Measurements from ENCODE around the gene CC2D2A. TPM values are rescaled to one million over a fixed set of nuclear protein-coding genes. Genes with fewer than 3 reads are reported as not detected.

CC2D2A gene
- total and polyA plus RNA-seq, 10 donors: 2.6 to 16.6 (median 6.9) TPM

GRCh38 chr4:15562114-15562513 is 92.4 kb downstream of the CC2D2A start:
- Histone ChIP-seq H3K4me1 (no peaks in the 10 kb centered on the region), H3K36me3 (peaks cover 0 to 73% (median 16%) of the 10 kb centered on the region in 6 donors), H3K27ac (no peak overlapping the region), H3K4me3 (no peak overlapping the region), H3K27me3 (replicated peaks in 1 of 7) (no peaks in the 10 kb centered on the region), H3K9me3 (no peaks in the 10 kb centered on the region)
- no peak for DNase-seq
- TF ChIP-seq CTCF (IDR thresholded peaks at IDR 0.05 in 8 of 11, conservative IDR thresholded peaks at IDR 0.05 in 3 of 11): no peak
- intact Hi-C loops (cut with DNase I; ENCODE audit: low total_unique reads): no loop called here
- WGBS, 5 donors: 73 to 78% (median 75%) methylated on average over 3 of the region's 3 CpGs

- no peak for DNase-seq
- no peak for TF ChIP-seq POLR2AphosphoS5 (IDR thresholded peaks at IDR 0.05)
- TF ChIP-seq POLR2A (IDR thresholded peaks at IDR 0.05): no peak
- TF ChIP-seq CTCF (IDR thresholded peaks at IDR 0.05 in 8 of 11, conservative IDR thresholded peaks at IDR 0.05 in 3 of 11): no peak
- no peak overlapping the region for H3K27ac ChIP-seq
- no peaks in the 10 kb centered on the region for H3K27me3 ChIP-seq (replicated peaks in 1 of 7)
- H3K9me3 ChIP-seq: no peaks in the 10 kb centered on the region
- H3K4me3 ChIP-seq: no peak overlapping the region
- intact Hi-C loops (cut with DNase I; ENCODE audit: low total_unique reads): no loop called here
- H3K36me3 ChIP-seq: peaks cover 0 to 78% (median 19%) of the 10 kb centered on the region in 6 donors
- H3K4me1 ChIP-seq: no peaks in the 10 kb centered on the region
Observed at GRCh38 chr4:15562623-15563022, 92.9 kb downstream of the CC2D2A start.

GRCh38 chr4:15563871-15564270 is 94.2 kb downstream of the CC2D2A start:
- Histone ChIP-seq H3K36me3 (peaks cover 0 to 81% (median 23%) of the 10 kb centered on the region in 6 donors), H3K27me3 (replicated peaks in 1 of 7) (no peaks in the 10 kb centered on the region), H3K27ac (no peak overlapping the region), H3K9me3 (no peaks in the 10 kb centered on the region), H3K4me3 (no peak overlapping the region), H3K4me1 (no peaks in the 10 kb centered on the region)
- intact Hi-C loops (cut with DNase I; ENCODE audit: low total_unique reads): no loop called here
- DNase-seq: no peak
- WGBS, 5 donors: 76 to 88% (median 85%) methylated on average over 6 of the region's 6 CpGs
- no peak for TF ChIP-seq POLR2A (IDR thresholded peaks at IDR 0.05)
- no peak for TF ChIP-seq CTCF (IDR thresholded peaks at IDR 0.05 in 8 of 11, conservative IDR thresholded peaks at IDR 0.05 in 3 of 11)
- no peak for TF ChIP-seq POLR2AphosphoS5 (IDR thresholded peaks at IDR 0.05)

- peaks cover 0 to 75% (median 22%) of the 10 kb centered on the region in 6 donors for H3K36me3 ChIP-seq
- intact Hi-C loops (cut with DNase I; ENCODE audit: low total_unique reads): no loop called here
- no peak for DNase-seq
Observed at GRCh38 chr4:15568821-15569220, 99.1 kb downstream of the CC2D2A start.

More at GRCh38 chr4:15568821-15569220, 99.1 kb downstream of the CC2D2A start:
- Histone ChIP-seq H3K4me3 (no peak overlapping the region), H3K27ac (no peak overlapping the region), H3K27me3 (replicated peaks in 1 of 7) (no peaks in the 10 kb centered on the region), H3K9me3 (no peaks in the 10 kb centered on the region), H3K4me1 (no peaks in the 10 kb centered on the region)
- no peak for TF ChIP-seq POLR2AphosphoS5 (IDR thresholded peaks at IDR 0.05)
- no peak for TF ChIP-seq CTCF (IDR thresholded peaks at IDR 0.05 in 8 of 11, conservative IDR thresholded peaks at IDR 0.05 in 3 of 11)
